HepG2 (cell line): Measurements from ENCODE around the gene RPUSD3. TPM values are rescaled to one million over a fixed set of nuclear protein-coding genes. Genes with fewer than 3 reads are reported as not detected.

ENCODE experiments used
- ADNP ChIP-seq: sonication (generic); formaldehyde crosslinking; IDR thresholded peaks from 2 replicates; pipeline ENCODE4 v1.4.0; 2020; ENCODE audit warnings: missing genetic modification reagents
- CENPT ChIP-seq: sonication (generic); formaldehyde crosslinking; IDR thresholded peaks from 2 replicates; pipeline ENCODE4 v1.8.0; 2022; ENCODE audit warnings: low read depth, mild to moderate bottlenecking, moderate library complexity, missing genetic modification reagents
- FOXA1 ChIP-seq, 2 experiments: fragments of 450-650 bp in 1 of 2; sonication (generic) in 1 of 2; formaldehyde crosslinking in 1 of 2; IDR thresholded peaks; 2 replicates each; pipeline versions ENCODE4 v1.4.0 to v1.6.1; 2016 to 2020; ENCODE audit warnings: missing genetic modification reagents in 1 of 2
- FOXA3 ChIP-seq: IDR thresholded peaks from 2 replicates; pipeline ENCODE4 v1.6.1; 2016; ENCODE audit warnings: missing genetic modification reagents, missing compliant biosample characterization
- KDM5B ChIP-seq: sonication (generic); formaldehyde crosslinking; IDR thresholded peaks from 2 replicates; pipeline ENCODE4 v1.4.0; 2020; ENCODE audit warnings: missing genetic modification reagents, mild to moderate bottlenecking, borderline replicate concordance
- NCOA1 ChIP-seq: sonication (generic); formaldehyde crosslinking; IDR thresholded peaks from 2 replicates; pipeline ENCODE4 v1.9.0; 2021; ENCODE audit warnings: missing genetic modification reagents
- NR2F6 ChIP-seq, 2 experiments: IDR thresholded peaks; 2 replicates each; pipeline ENCODE4 v1.6.1; 2016; ENCODE audit warnings: antibody characterized with exemption in 1 of 2, mild to moderate bottlenecking in 1 of 2
- PHF5A ChIP-seq: IDR thresholded peaks from one replicate; pipeline ENCODE4 v1.6.1; 2018; ENCODE audit warnings: low read depth, missing genetic modification reagents; ENCODE audit not compliant: unreplicated experiment
- PRPF4 ChIP-seq: fragments of 200-400 bp; formaldehyde crosslinking; IDR thresholded peaks from 2 replicates; pipeline ENCODE4 v1.6.1; 2016; ENCODE audit warnings: low read length, low read depth; ENCODE audit not compliant: poor library complexity, severe bottlenecking
- RCOR2 ChIP-seq: IDR thresholded peaks from 2 replicates; pipeline ENCODE4 v1.6.1; 2016; ENCODE audit warnings: missing biosample characterization, missing genetic modification reagents
- SMAD1 ChIP-seq: sonication (generic); formaldehyde crosslinking; IDR thresholded peaks from 2 replicates; pipeline ENCODE4 v1.4.0; 2020; ENCODE audit warnings: missing genetic modification reagents, low read depth, mild to moderate bottlenecking, borderline replicate concordance
- ZBTB20 ChIP-seq: sonication (generic); formaldehyde crosslinking; IDR thresholded peaks from 2 replicates; pipeline ENCODE4 v1.8.1; 2023; ENCODE audit warnings: missing genetic modification reagents, low read depth, mild to moderate bottlenecking, borderline replicate concordance
- polyA plus RNA-seq, 8 experiments: library from polyadenylated mRNA; depleted of rRNA in 3 of 8; stranded (reverse) in 7 of 8; unstranded in 1 of 8; fragments of >200 nt; fragmentation: Illumina TruSeq in 4 of 8; extraction: Trizol in 4 of 8; gene quantifications; 2 replicates each; pipeline versions ENCODE4 v1.2.1 to v1.2.3, GENCODE V29; 2011 to 2016; ENCODE audit warnings: low read depth in 4 of 8, missing spikeins in 1 of 8, mixed read lengths in 1 of 8; ENCODE audit not compliant: insufficient read depth in 1 of 8
- total RNA-seq, 5 experiments: library from RNA; depleted of rRNA; stranded (reverse); fragments of >200 nt; fragmentation: Illumina TruSeq; extraction: Trizol; gene quantifications; 2 replicates each; pipeline ENCODE4 v1.2.3, GENCODE V29; 2016; ENCODE audit warnings: low read depth in 1 of 5
- TF ChIP-seq, protein P1 (sequence below): sonication (generic); formaldehyde crosslinking; conservative IDR thresholded peaks from 2 replicates; pipeline ENCODE4 v1.4.0; 2020; ENCODE audit warnings: mild to moderate bottlenecking, missing genetic modification reagents, moderate library complexity
- TF ChIP-seq, protein P2 (sequence below): sonication (generic); formaldehyde crosslinking; IDR thresholded peaks from 2 replicates; pipeline ENCODE4 v1.5.0; 2020; ENCODE audit warnings: mild to moderate bottlenecking, missing genetic modification reagents, moderate library complexity

The RPUSD3 gene
- total and polyA plus RNA-seq, 2 of the 13 experiments (the other 11 are each of a cell fraction or from before 2014, with no cell fraction given) = 32.1 to 48.7 TPM

DNA sequence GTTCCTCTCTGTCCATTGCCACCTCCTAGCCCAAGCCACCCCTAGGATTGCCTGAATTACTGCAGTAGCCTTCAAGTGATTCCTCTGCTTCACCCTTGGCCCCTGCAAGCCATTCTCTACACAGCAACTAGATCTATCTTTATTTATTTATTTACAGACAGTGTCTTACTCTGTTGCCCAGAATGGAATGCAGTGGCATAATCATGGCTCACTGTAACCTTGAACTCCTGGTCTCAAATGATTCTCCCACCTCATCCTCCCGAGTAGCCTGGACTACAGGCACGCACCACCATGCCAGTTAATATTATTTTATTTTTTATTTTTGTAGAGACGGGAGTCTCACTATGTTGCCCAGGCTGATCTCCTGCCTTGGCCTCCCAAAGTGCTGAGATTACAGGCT is 44.7 kb upstream of the RPUSD3 start (continued):
- TF ChIP-seq, protein P1, sequence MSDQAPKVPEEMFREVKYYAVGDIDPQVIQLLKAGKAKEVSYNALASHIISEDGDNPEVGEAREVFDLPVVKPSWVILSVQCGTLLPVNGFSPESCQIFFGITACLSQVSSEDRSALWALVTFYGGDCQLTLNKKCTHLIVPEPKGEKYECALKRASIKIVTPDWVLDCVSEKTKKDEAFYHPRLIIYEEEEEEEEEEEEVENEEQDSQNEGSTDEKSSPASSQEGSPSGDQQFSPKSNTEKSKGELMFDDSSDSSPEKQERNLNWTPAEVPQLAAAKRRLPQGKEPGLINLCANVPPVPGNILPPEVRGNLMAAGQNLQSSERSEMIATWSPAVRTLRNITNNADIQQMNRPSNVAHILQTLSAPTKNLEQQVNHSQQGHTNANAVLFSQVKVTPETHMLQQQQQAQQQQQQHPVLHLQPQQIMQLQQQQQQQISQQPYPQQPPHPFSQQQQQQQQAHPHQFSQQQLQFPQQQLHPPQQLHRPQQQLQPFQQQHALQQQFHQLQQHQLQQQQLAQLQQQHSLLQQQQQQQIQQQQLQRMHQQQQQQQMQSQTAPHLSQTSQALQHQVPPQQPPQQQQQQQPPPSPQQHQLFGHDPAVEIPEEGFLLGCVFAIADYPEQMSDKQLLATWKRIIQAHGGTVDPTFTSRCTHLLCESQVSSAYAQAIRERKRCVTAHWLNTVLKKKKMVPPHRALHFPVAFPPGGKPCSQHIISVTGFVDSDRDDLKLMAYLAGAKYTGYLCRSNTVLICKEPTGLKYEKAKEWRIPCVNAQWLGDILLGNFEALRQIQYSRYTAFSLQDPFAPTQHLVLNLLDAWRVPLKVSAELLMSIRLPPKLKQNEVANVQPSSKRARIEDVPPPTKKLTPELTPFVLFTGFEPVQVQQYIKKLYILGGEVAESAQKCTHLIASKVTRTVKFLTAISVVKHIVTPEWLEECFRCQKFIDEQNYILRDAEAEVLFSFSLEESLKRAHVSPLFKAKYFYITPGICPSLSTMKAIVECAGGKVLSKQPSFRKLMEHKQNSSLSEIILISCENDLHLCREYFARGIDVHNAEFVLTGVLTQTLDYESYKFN = peak; percentile 49
- no peak for TF ChIP-seq NCOA1 (CRISPR knock-in tag)
- no peak for TF ChIP-seq PHF5A
- no peak for TF ChIP-seq ZBTB20 (CRISPR knock-in tag)
- 0 out of 2 replicates have a peak, but pooled peaks have one; percentile 34 for TF ChIP-seq FOXA3 (CRISPR knock-in tag)
- TF ChIP-seq RCOR2 = 0 out of 2 replicates have a peak, but pooled peaks have one; percentile 48
- TF ChIP-seq NR2F6 (IDR thresholded peaks at IDR 0.05) = peak; percentile 20; the same call in 1 of the 2 replicates
- TF ChIP-seq NR2F6 (CRISPR knock-in tag; IDR thresholded peaks at IDR 0.05) = no peak
- TF ChIP-seq FOXA1 (IDR thresholded peaks at IDR 0.05) = no peak
- TF ChIP-seq FOXA1 (CRISPR knock-in tag; IDR thresholded peaks at IDR 0.05) = no peak
- no peak for TF ChIP-seq ADNP (CRISPR knock-in tag)
- TF ChIP-seq, protein P2, sequence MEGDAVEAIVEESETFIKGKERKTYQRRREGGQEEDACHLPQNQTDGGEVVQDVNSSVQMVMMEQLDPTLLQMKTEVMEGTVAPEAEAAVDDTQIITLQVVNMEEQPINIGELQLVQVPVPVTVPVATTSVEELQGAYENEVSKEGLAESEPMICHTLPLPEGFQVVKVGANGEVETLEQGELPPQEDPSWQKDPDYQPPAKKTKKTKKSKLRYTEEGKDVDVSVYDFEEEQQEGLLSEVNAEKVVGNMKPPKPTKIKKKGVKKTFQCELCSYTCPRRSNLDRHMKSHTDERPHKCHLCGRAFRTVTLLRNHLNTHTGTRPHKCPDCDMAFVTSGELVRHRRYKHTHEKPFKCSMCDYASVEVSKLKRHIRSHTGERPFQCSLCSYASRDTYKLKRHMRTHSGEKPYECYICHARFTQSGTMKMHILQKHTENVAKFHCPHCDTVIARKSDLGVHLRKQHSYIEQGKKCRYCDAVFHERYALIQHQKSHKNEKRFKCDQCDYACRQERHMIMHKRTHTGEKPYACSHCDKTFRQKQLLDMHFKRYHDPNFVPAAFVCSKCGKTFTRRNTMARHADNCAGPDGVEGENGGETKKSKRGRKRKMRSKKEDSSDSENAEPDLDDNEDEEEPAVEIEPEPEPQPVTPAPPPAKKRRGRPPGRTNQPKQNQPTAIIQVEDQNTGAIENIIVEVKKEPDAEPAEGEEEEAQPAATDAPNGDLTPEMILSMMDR (CRISPR knock-in tag) = no peak
- no peak for TF ChIP-seq PRPF4
- no peak for TF ChIP-seq SMAD1
- no peak for TF ChIP-seq KDM5B (CRISPR knock-in tag)
- TF ChIP-seq CENPT (CRISPR knock-in tag) = no peak
